Lower leg skin (tissue), 4 donors: ENCODE results near the gene FHIP2A. TPM values are rescaled to one million over a fixed set of nuclear protein-coding genes. Genes with fewer than 3 reads are reported as not detected.
"Not testable (repeated sequence)": the region's sequence is repeated elsewhere in the genome, so short reads cannot be mapped to it uniquely, and the experiment has no call there.

Source experiments
- DNase-seq, 2 donors: peaks; one replicate each; pipeline ENCODE4 v3.0.0-alpha.2; 2019; ENCODE audit warnings: low spot score in 2 of 2
- H3K4me3 ChIP-seq: fragments of 200-600 bp; sonication (generic); 2 replicates; pipeline ENCODE4 v1.5.1; 2017; ENCODE audit warnings: mild to moderate bottlenecking, low read depth; ENCODE audit not compliant: poor library complexity, severe bottlenecking
- POLR2A ChIP-seq, 2 donors: fragments of 450-650 bp; IDR thresholded peaks; one replicate each; pipeline ENCODE4 v1.6.1; 2016 to 2017; ENCODE audit warnings: antibody characterized with exemption in 2 of 2, mild to moderate bottlenecking in 1 of 2, moderate library complexity in 1 of 2
- WGBS, 2 donors: methylation state at CpG; one replicate each; pipeline ENCODE4 v1.1.5; 2018; 5-methylcytosine and 5-hydroxymethylcytosine counted together
- intact Hi-C: fragments of 100-400 bp; cut with DNase I; formaldehyde crosslinking; loops from one replicate; pipeline ENCODE4 v1.15.0; 2023; ENCODE audit warnings: low total_unique reads
- total RNA-seq, 4 donors: library from RNA; depleted of rRNA; stranded (reverse); fragments of >200 nt; gene quantifications; one replicate each; pipeline ENCODE4 v1.1.0, GENCODE V29; 2016
- TF ChIP-seq, protein P1 (sequence below), 3 donors: fragments of 450-650 bp; IDR thresholded peaks; one replicate each; pipeline ENCODE4 v1.5.1; 2016; ENCODE audit warnings: antibody characterized with exemption in 3 of 3, mild to moderate bottlenecking in 3 of 3, moderate library complexity in 2 of 3

Gene FHIP2A
- total RNA-seq, 4 donors from 2014 or later, result 11.1 to 40.6 (median 18.0) TPM

DNA sequence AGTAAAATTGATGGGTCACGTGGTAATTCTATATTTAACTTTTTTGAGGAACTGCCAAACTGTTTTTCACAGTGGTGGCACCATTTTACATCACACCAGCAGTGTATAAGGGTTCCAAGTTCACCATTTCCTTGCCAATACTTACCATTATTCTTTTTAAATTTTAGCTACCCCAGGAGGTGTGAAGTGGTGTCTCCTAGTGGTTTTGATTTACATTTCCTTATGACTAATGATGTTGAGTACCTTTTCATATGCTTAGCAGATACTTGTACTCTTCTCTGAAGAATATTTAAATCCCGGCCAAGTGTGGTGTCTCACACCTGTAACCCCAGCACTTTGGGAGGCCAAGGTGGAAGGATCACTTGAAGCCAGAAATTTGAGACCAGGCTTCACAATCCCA lies 28.5 kb downstream of the FHIP2A start:
- no peak for DNase-seq
- TF ChIP-seq, protein P1, sequence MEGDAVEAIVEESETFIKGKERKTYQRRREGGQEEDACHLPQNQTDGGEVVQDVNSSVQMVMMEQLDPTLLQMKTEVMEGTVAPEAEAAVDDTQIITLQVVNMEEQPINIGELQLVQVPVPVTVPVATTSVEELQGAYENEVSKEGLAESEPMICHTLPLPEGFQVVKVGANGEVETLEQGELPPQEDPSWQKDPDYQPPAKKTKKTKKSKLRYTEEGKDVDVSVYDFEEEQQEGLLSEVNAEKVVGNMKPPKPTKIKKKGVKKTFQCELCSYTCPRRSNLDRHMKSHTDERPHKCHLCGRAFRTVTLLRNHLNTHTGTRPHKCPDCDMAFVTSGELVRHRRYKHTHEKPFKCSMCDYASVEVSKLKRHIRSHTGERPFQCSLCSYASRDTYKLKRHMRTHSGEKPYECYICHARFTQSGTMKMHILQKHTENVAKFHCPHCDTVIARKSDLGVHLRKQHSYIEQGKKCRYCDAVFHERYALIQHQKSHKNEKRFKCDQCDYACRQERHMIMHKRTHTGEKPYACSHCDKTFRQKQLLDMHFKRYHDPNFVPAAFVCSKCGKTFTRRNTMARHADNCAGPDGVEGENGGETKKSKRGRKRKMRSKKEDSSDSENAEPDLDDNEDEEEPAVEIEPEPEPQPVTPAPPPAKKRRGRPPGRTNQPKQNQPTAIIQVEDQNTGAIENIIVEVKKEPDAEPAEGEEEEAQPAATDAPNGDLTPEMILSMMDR (IDR thresholded peaks at IDR 0.05), result no peak
- no peak for TF ChIP-seq POLR2A (IDR thresholded peaks at IDR 0.05)
- intact Hi-C loops, result no loop called here
- H3K4me3 ChIP-seq, result no peak overlapping the region
- WGBS, 2 donors, result 73 to 92% methylated on average over 2 of the region's 2 CpGs

DNA sequence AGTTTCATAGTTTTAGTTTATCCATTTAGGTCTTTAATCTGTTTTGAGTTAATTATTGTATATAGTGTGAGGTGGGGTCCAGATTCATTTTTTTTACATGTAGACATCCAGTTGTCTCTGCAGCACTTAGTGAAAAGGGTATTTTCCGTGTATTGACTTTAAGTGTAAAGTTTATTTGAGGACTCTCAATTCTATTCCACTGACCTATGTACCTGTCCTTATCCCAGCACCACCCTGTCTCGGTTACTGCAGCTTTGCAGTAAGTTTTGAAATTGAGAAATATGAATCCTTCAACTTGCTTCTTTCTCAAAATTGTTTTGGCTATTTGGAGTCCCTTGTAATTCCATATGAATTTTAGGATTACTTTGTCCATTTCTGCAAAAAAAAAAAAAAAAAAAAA lies 29.8 kb downstream of the FHIP2A start:
- DNase-seq, result no peak
- TF ChIP-seq POLR2A (IDR thresholded peaks at IDR 0.05), result no peak
- TF ChIP-seq, protein P1 (IDR thresholded peaks at IDR 0.05), result no peak
- 95 to 97% methylated on average over 2 of the region's 2 CpGs for WGBS, 2 donors
- intact Hi-C loops, result no loop called here
- no peak overlapping the region for H3K4me3 ChIP-seq

DNA sequence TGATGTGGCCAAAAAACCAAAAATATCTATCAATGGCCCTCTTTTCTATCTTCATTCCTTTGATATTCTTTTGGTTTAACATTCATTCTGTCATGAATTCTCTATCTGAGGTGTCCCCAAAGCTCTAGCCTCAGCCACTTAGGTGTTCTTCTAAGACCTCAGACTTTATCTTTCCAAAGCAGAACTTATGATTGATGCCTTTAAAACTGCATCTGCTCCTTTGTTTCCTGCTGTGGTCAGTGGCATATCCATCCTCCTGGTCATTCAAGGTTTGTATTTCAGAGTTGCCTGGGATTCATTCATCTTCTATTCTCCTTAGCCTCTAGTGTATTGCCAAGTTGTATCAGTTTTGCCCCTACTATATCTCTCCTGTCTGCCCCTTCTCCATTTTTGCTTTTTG lies 30.6 kb downstream of the FHIP2A start:
- intact Hi-C loops, result no loop called here
- no peak for TF ChIP-seq POLR2A (IDR thresholded peaks at IDR 0.05)
- TF ChIP-seq, protein P1 (IDR thresholded peaks at IDR 0.05), result no peak
- DNase-seq, result no peak
- H3K4me3 ChIP-seq, result no peak overlapping the region

DNA sequence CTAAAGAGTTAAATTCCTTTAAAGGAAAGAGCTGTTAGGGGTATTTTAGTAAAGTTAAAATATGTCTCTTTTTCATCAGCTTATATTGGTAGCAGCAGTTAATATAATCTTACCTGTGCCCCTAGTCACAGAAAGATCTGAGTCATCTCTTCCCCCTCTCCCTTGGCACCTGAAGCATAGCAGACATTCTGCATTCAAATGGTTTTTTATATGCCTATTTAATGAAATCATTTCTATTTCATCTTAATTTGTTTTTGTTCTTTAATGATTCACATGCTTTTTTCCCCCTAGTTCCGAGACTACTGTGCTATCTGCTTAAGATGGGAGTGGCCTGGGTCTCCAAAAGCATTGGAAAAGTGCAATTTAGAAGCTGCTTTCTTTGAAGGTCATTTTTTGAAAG lies 33.3 kb downstream of the FHIP2A start:
- intact Hi-C loops, result no loop called here
- TF ChIP-seq, protein P1 (IDR thresholded peaks at IDR 0.05), result no peak
- no peak for TF ChIP-seq POLR2A (IDR thresholded peaks at IDR 0.05)
- H3K4me3 ChIP-seq, result no peak overlapping the region
- WGBS, 2 donors, result 88 to 97% methylated on average over 1 of the region's 1 CpG
- no peak for DNase-seq

DNA sequence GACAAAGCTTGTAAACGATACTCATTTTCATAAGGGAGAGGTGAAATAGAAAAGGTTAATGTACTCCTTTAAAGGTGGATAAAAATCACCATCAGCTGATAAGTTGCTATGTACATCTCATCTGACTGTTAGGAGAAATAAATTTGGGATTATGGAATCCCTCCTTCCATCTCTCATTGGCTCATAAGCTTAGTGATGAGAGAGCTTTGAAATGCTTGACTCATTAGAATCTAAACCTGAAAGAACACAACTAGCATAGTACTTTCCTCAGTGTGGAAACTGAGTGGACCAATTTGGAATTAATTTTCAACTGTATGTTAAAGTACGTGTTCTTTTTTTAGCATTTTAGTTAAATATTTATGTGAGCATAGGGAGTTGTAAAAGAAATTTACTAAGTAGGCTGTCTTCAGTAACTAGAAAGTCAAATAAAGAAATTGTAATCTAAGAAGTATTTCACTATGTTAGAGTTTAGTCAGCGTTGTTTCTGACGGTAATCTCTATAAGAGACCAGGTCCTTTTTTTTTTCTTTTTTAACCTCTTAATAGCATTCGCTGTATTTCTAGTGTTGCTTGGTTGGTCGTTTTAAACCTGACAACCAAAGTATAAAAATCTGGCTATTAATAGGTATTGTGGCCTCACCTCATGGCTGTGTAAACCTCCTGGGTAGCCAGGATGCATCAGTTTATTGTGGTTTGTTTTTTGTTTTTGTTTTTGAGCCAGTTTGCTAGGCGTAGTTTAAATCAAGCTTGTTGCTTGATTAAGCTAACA lies 34.4 kb downstream of the FHIP2A start:
- intact Hi-C loops, result no loop called here
- 83 to 85% methylated on average over 7 of the region's 7 CpGs for WGBS, 2 donors
- DNase-seq, result no peak
- no peak for TF ChIP-seq POLR2A (IDR thresholded peaks at IDR 0.05)
- H3K4me3 ChIP-seq, result no peak overlapping the region

DNA sequence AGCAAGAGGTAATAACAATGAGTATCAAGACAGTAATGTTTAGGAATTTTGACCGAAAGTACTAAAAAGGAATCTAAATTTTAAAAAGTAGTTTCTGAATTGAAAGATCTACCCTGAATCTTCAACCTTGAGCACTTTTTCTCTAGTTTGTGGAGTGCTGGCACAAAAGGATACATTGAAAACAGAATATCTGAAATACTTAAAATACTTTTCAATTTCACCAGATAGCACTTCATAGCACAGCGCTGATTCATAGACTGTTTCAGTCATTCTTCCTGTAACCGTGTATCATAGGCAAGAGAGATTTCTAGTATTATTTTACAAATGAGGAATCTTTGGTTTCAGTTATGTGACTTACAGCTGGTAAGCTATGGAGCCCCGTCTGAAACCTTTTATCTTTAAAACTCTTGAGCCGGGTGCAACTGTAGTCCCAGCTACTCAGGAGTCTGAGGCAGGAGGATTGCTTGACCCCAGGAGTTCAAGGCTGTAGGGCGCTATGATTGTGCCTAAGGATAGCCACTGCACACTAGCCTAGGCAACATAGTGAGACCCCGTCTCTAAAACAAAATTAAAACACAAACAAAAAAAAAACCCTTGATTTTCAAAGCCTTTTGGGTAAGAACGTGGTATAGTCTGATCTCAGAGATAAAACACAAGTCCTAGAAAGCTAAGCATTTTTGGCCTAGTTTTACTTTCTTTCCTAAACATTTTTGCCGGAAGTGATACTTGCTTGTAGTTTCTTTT lies 35.1 kb downstream of the FHIP2A start:
- H3K4me3 ChIP-seq, result no peak overlapping the region
- WGBS, 2 donors, result 82 to 86% methylated on average over 9 of the region's 9 CpGs
- no peak for DNase-seq
- intact Hi-C loops, result no loop called here
- TF ChIP-seq, protein P1 (IDR thresholded peaks at IDR 0.05), result no peak
- no peak for TF ChIP-seq POLR2A (IDR thresholded peaks at IDR 0.05)

DNA sequence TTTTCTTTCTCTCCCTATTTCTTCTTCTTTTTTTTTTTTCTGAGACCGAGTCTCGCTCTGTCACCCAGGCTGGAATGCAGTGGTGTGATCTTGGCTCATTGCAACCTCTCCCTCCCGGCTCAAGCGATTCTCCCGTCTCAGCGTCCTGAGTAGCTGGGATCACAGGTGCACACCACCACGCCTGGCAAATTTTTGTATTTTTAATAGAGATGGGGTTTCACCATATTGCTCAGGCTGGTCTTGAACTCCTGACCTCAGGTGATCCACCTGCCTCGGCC lies 35.6 kb downstream of the FHIP2A start:
- H3K4me3 ChIP-seq, DNase-seq, intact Hi-C loops: not testable (repeated sequence)
- 93 to 94% methylated on average over 8 of the region's 8 CpGs for WGBS, 2 donors
